HK-2 (cell line): ENCODE results near the gene ST8SIA2.

Experiments
- DNase-seq: peaks from one replicate; pipeline ENCODE4 v3.0.0-alpha.2; 2018; ENCODE audit not compliant: unreplicated experiment

Gene ST8SIA2

GRCh38 chr15:92393071-92393979 lies at the start of gene ST8SIA2:
ST8SIA2 (plus strand) TSS chr15:92393881; CDS start chr15:92394065, 184 bp downstream.
- no peak for DNase-seq

GRCh38 chr15:92343924-92344643 lies 49.6 kb upstream of the ST8SIA2 start:
- no peak for DNase-seq

- no peak for DNase-seq
These were observed 47.6 kb upstream of the ST8SIA2 start for GRCh38 chr15:92346063-92346462.

- DNase-seq, result no peak
These were observed 38.4 kb upstream of the ST8SIA2 start for GRCh38 chr15:92355307-92355706.

- no peak for DNase-seq
These were observed 32.2 kb upstream of the ST8SIA2 start for GRCh38 chr15:92361321-92362000.

- DNase-seq, result no peak
These were observed 31.7 kb upstream of the ST8SIA2 start for GRCh38 chr15:92362001-92362350.

- DNase-seq, result no peak
These were observed 28.6 kb upstream of the ST8SIA2 start for GRCh38 chr15:92365084-92365483.

GRCh38 chr15:92365906-92366305 lies 27.8 kb upstream of the ST8SIA2 start:
- no peak for DNase-seq

- DNase-seq, result no peak
These were observed 27.3 kb upstream of the ST8SIA2 start for GRCh38 chr15:92366381-92366780.

GRCh38 chr15:92375057-92375456 lies 18.6 kb upstream of the ST8SIA2 start:
- DNase-seq, result no peak

GRCh38 chr15:92376109-92376508 lies 17.6 kb upstream of the ST8SIA2 start:
- no peak for DNase-seq

- DNase-seq, result no peak
These were observed 16.4 kb upstream of the ST8SIA2 start for GRCh38 chr15:92377083-92377789.

- DNase-seq, result no peak
These were observed 10.0 kb upstream of the ST8SIA2 start for GRCh38 chr15:92383519-92384324.

GRCh38 chr15:92384381-92384780 lies 9.3 kb upstream of the ST8SIA2 start:
- no peak for DNase-seq

GRCh38 chr15:92385096-92385495 lies 8.6 kb upstream of the ST8SIA2 start:
- DNase-seq, result no peak

- no peak for DNase-seq
These were observed 2.0 kb upstream of the ST8SIA2 start for GRCh38 chr15:92391640-92392039.

- no peak for DNase-seq
These were observed 1.2 kb upstream of the ST8SIA2 start for GRCh38 chr15:92392462-92392861.

- DNase-seq, result no peak
These were observed 263 bp downstream of the ST8SIA2 start for GRCh38 chr15:92393980-92394308.

GRCh38 chr15:92394309-92395097 lies 822 bp downstream of the ST8SIA2 start:
- no peak for DNase-seq

GRCh38 chr15:92395098-92395635 lies 1.5 kb downstream of the ST8SIA2 start:
- DNase-seq, result no peak
